ENCODE results near the gene PCSK5. TPM values are rescaled to one million over a fixed set of nuclear protein-coding genes. Genes with fewer than 3 reads are reported as not detected.

The PCSK5 gene
- total and polyA plus RNA-seq, 2 donors (not counting 3 experiments of a cell fraction or from before 2014, with no cell fraction given): 2.6 to 4.8 TPM

- Histone ChIP-seq H3K27me3 (ENCODE audit: control insufficient read depth in 2 of 2, insufficient read depth in 2 of 2, low read length in 2 of 2) (no peaks in the 10 kb centered on the region), H3K4me3 (replicated peaks in 1 of 3; ENCODE audit: insufficient read depth in 1 of 3, low read depth in 1 of 3, low read length in 3 of 3) (no peak overlapping the region), H3K79me2 (ENCODE audit: control insufficient read depth, insufficient read depth, low read length) (no peaks in the 10 kb centered on the region), H3K9me1 (replicated peaks; ENCODE audit: control insufficient read depth, extremely low read depth, insufficient read depth, low read length) (no peaks in the 10 kb centered on the region), H3K36me3 (ENCODE audit: control insufficient read depth in 2 of 2, extremely low read depth in 1 of 2, insufficient read depth in 2 of 2, low read length in 2 of 2) (no peaks in the 10 kb centered on the region), H3K9ac (replicated peaks; ENCODE audit: extremely low read depth, insufficient read depth, low read length) (no peak overlapping the region), H2AFZ (ENCODE audit: low read depth, low read length) (no peak overlapping the region), H3K4me1 (ENCODE audit: control insufficient read depth, extremely low read depth, insufficient read depth, low read length) (no peaks in the 10 kb centered on the region), H3K4me2 (ENCODE audit: insufficient read depth, low read length) (no peak overlapping the region), H3K9me3 (replicated peaks; ENCODE audit: control insufficient read depth, insufficient read depth, low read length) (no peaks in the 10 kb centered on the region), H3K27ac (ENCODE audit: insufficient read depth, low read depth, low read length) (no peak overlapping the region), H4K20me1 (replicated peaks; ENCODE audit: control insufficient read depth, extremely low read depth, insufficient read depth, low read length) (no peaks in the 10 kb centered on the region)
- FAIRE-seq (no peak), DNase-seq (ENCODE audit: low read depth, low spot score) (no peak)
- CTCF ChIA-PET: interaction anchor here (1.9 kb wide), 1 partner anchor 10 kb away, joined by 4 read pairs; no protein-coding TSS in a partner anchor
- no TSS peak for BruUV-seq (replicated peaks)
- TF ChIP-seq EZH2 (IDR thresholded peaks at IDR 0.05; ENCODE audit: borderline replicate concordance, low read depth, low read length, severe bottlenecking) (no peak), MYC (IDR thresholded peaks at IDR 0.05; ENCODE audit: low read depth, low read length) (no peak), POLR2AphosphoS5 (IDR thresholded peaks at IDR 0.05; ENCODE audit: insufficient read depth, low read depth, low read length) (no peak), JUN (IDR thresholded peaks at IDR 0.05; ENCODE audit: borderline replicate concordance, insufficient read depth, insufficient read length, low read depth) (no peak), GATA2 (IDR thresholded peaks at IDR 0.05; ENCODE audit: insufficient read depth, insufficient read length, low read depth, low read length) (no peak), POLR2A (IDR thresholded peaks at IDR 0.05; ENCODE audit: low read depth, low read length) (no peak), FOS (IDR thresholded peaks at IDR 0.05; ENCODE audit: borderline replicate concordance, insufficient read depth, low read length) (no peak)
- TF ChIP-seq, protein P1, sequence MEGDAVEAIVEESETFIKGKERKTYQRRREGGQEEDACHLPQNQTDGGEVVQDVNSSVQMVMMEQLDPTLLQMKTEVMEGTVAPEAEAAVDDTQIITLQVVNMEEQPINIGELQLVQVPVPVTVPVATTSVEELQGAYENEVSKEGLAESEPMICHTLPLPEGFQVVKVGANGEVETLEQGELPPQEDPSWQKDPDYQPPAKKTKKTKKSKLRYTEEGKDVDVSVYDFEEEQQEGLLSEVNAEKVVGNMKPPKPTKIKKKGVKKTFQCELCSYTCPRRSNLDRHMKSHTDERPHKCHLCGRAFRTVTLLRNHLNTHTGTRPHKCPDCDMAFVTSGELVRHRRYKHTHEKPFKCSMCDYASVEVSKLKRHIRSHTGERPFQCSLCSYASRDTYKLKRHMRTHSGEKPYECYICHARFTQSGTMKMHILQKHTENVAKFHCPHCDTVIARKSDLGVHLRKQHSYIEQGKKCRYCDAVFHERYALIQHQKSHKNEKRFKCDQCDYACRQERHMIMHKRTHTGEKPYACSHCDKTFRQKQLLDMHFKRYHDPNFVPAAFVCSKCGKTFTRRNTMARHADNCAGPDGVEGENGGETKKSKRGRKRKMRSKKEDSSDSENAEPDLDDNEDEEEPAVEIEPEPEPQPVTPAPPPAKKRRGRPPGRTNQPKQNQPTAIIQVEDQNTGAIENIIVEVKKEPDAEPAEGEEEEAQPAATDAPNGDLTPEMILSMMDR (IDR thresholded peaks at IDR 0.05; ENCODE audit: extremely low read depth in 1 of 2, insufficient read depth in 1 of 2, low read depth in 1 of 2, low read length in 2 of 2): no peak
- TF ChIP-seq, protein P2, sequence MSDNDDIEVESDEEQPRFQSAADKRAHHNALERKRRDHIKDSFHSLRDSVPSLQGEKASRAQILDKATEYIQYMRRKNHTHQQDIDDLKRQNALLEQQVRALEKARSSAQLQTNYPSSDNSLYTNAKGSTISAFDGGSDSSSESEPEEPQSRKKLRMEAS (IDR thresholded peaks at IDR 0.05; ENCODE audit: insufficient read depth, insufficient read length): no peak
- intact Hi-C loops (cut with micrococcal nuclease) (loop anchor here (5.0 kb wide), 1 partner anchor 860 kb away; no protein-coding TSS in a partner anchor), dilution Hi-C loops (cut with MboI; ENCODE audit: extremely low pct_ligation_motif_present, low sequenced_read_pairs) (no loop called here)
- POLR2A ChIA-PET: no interaction called here
Observed at GRCh38 chr9:76127637-76128036, 237.2 kb downstream of the PCSK5 start.
